MM.1S (cell line): ENCODE measurements around the gene APOBEC3B.
"Not testable (repeated sequence)": the region's sequence is repeated elsewhere in the genome, so short reads cannot be mapped to it uniquely, and the experiment has no call there.

ENCODE experiments used
- EZH2 ChIP-seq: fragments of 300-600 bp; sonication (generic); optimal IDR thresholded peaks from 2 replicates; pipeline ENCODE3; 2017; ENCODE audit warnings: low read depth, mild to moderate bottlenecking, antibody characterized with exemption, low read length, mixed read lengths
- EZH2phosphoT487 ChIP-seq: fragments of 300-600 bp; sonication (generic); IDR thresholded peaks from 2 replicates; pipeline ENCODE4 v1.6.1; 2018; ENCODE audit warnings: antibody characterized with exemption, low read length
- TF ChIP-seq, protein P1 (sequence below): fragments of 300-600 bp; sonication (generic); IDR thresholded peaks from 2 replicates; pipeline ENCODE4 v1.5.1; 2016; ENCODE audit warnings: antibody characterized with exemption, low read length, mixed read lengths

- TF ChIP-seq EZH2, EZH2phosphoT487: not testable (repeated sequence)
- TF ChIP-seq, protein P1, sequence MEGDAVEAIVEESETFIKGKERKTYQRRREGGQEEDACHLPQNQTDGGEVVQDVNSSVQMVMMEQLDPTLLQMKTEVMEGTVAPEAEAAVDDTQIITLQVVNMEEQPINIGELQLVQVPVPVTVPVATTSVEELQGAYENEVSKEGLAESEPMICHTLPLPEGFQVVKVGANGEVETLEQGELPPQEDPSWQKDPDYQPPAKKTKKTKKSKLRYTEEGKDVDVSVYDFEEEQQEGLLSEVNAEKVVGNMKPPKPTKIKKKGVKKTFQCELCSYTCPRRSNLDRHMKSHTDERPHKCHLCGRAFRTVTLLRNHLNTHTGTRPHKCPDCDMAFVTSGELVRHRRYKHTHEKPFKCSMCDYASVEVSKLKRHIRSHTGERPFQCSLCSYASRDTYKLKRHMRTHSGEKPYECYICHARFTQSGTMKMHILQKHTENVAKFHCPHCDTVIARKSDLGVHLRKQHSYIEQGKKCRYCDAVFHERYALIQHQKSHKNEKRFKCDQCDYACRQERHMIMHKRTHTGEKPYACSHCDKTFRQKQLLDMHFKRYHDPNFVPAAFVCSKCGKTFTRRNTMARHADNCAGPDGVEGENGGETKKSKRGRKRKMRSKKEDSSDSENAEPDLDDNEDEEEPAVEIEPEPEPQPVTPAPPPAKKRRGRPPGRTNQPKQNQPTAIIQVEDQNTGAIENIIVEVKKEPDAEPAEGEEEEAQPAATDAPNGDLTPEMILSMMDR, result not testable (repeated sequence)
Measured at GRCh38 chr22:38958651-38958943, 23.6 kb upstream of the APOBEC3B start.
